Psoas muscle (tissue), 8 donors: Measurements from ENCODE around the gene CRYM. TPM values are rescaled to one million over a fixed set of nuclear protein-coding genes. Genes with fewer than 3 reads are reported as not detected.

Experiments used
- ATAC-seq, 4 donors: fragments of 200-7000 bp; cut with Tn5 transposase; one replicate each; pipeline ENCODE4 v1.9.1; 2020; ENCODE audit warnings: moderate library complexity in 3 of 4, mild to moderate bottlenecking in 2 of 4
- DNase-seq, 2 donors: peaks; one replicate each; pipeline ENCODE4 v3.0.0-alpha.2; 2020
- H3K27ac ChIP-seq: fragments of 200-600 bp; one replicate; pipeline ENCODE4 v1.8.0; 2022
- H3K27me3 ChIP-seq, 3 donors: fragments of 200-600 bp in 1 of 3; one replicate each; pipeline versions ENCODE4 v1.6.1 to v1.8.0; 2013 to 2022; ENCODE audit warnings: low read length in 2 of 3, mild to moderate bottlenecking in 2 of 3, moderate library complexity in 1 of 3; ENCODE audit not compliant: insufficient read depth in 3 of 3
- H3K36me3 ChIP-seq, 2 donors: fragments of 200-600 bp in 1 of 2; one replicate each; pipeline versions ENCODE4 v1.6.1 to v1.8.0; 2013 to 2022; ENCODE audit warnings: low read depth in 1 of 2, mild to moderate bottlenecking in 1 of 2, moderate library complexity in 1 of 2; ENCODE audit not compliant: insufficient read depth in 1 of 2
- H3K4me1 ChIP-seq: fragments of 200-600 bp; one replicate; pipeline ENCODE4 v1.8.0; 2022
- H3K4me3 ChIP-seq: fragments of 200-600 bp; one replicate; pipeline ENCODE4 v1.8.0; 2022; ENCODE audit warnings: mild to moderate bottlenecking
- H3K9me3 ChIP-seq: fragments of 200-600 bp; one replicate; pipeline ENCODE4 v1.8.0; 2022
- CTCF ChIP-seq: fragments of 200-600 bp; IDR thresholded peaks from one replicate; pipeline ENCODE4 v1.8.0; 2022; ENCODE audit warnings: antibody characterized with exemption
- whole genome bisulfite sequencing, 3 donors: extraction: QIAGEN DNeasy Blood & Tissue Kit; methylation state at CpG; one replicate each; pipeline versions ENCODE4 v1.1.6 to v1.1.7; 2013; 5-methylcytosine and 5-hydroxymethylcytosine counted together
- intact Hi-C, 2 donors: fragments of 100-400 bp; cut with DNase I; formaldehyde crosslinking; loops; one replicate each; pipeline versions ENCODE4 v1.11.0 to v1.14.2; 2022
- polyA plus RNA-seq, 3 donors: library from polyadenylated mRNA; stranded (reverse); fragments of 200-250 nt; gene quantifications; one replicate each; pipeline ENCODE4 v1.2.3, GENCODE V29; 2013
- total RNA-seq, 4 donors: library from RNA; stranded (reverse); fragmentation: NEBNext Ultra II Directional in 2 of 4; extraction: Animal tissue kit (Norgen Biotek cat#: 25700) in 2 of 4; gene quantifications; one replicate each; pipeline versions ENCODE4 v1.2.1 to v1.2.4, GENCODE V29; 2021 to 2023
- donor health status: healthy with polysubstance abuse.
- donor health status: DM: no; HTN: no; CAD: no; lungs with moderate emphysema.
- donor health status: Bipolar disorder and iron deficiency.
- donor health status: healthy.
- donor health status: DM: yes; HTN: yes; CAD: no.
- donor health status: DM: no; HTN: no; CAD: no.
- donor health status: DM: no; HTN: no; CAD: no.
- donor health status: DM: yes; HTN: yes; CAD: no.

Gene CRYM
- total and polyA plus RNA-seq, 7 donors = 0.25 to 33.4 (median 1.6) TPM

- no peak for DNase-seq
- no peak overlapping the region for H3K4me3 ChIP-seq
- WGBS, 3 donors = 52 to 55% (median 52%) methylated on average over 2 of the region's 2 CpGs
- ATAC-seq = no peak
- intact Hi-C loops = loop anchor here in 1 of 2 donors (5.0 kb wide), 2 partner anchors 92 to 122 kb away; partner anchors contain the start of gene LDAF1
- peaks cover 4% of the 10 kb centered on the region for H3K4me1 ChIP-seq
- TF ChIP-seq CTCF = no peak
- no peak overlapping the region for H3K27ac ChIP-seq
- H3K9me3 ChIP-seq = no peaks in the 10 kb centered on the region
- no peaks in the 10 kb centered on the region for H3K36me3 ChIP-seq
- peaks cover 0 to 35% (median 0%) of the 10 kb centered on the region in 3 donors for H3K27me3 ChIP-seq
These were observed 1.4 kb upstream of the CRYM start for GRCh38 chr16:21279501-21279900.

- 58 to 70% (median 68%) methylated on average over 17 of the region's 17 CpGs for WGBS, 3 donors
- no peaks in the 10 kb centered on the region for H3K36me3 ChIP-seq
- ATAC-seq (peak in 3 of 4 donors; percentile 12 to 65 (median 62)), DNase-seq (no peak)
- H3K4me1 ChIP-seq = peaks cover 4% of the 10 kb centered on the region
- intact Hi-C loops = loop anchor here in 1 of 2 donors (5.0 kb wide), 2 partner anchors 90 to 120 kb away; partner anchors contain the start of gene LDAF1
- H3K9me3 ChIP-seq = no peaks in the 10 kb centered on the region
- peaks cover 0 to 25% (median 0%) of the 10 kb centered on the region in 3 donors for H3K27me3 ChIP-seq
- H3K27ac ChIP-seq = peak overlapping the region; percentile 0
- TF ChIP-seq CTCF = no peak
- H3K4me3 ChIP-seq = peak overlapping the region; percentile 66
These were observed 804 bp downstream of the CRYM start for GRCh38 chr16:21277045-21277926.

- whole genome bisulfite sequencing, 3 donors = 71 to 81% (median 76%) methylated on average over 9 of the region's 9 CpGs
- H3K4me1 ChIP-seq = peaks cover 4% of the 10 kb centered on the region
- DNase-seq (no peak), ATAC-seq (no peak)
- no peak for TF ChIP-seq CTCF
- no peak overlapping the region for H3K27ac ChIP-seq
- no peaks in the 10 kb centered on the region for H3K36me3 ChIP-seq
- no peak overlapping the region for H3K4me3 ChIP-seq
- no peaks in the 10 kb centered on the region for H3K9me3 ChIP-seq
- intact Hi-C loops = loop anchor here in 1 of 2 donors (5.0 kb wide), 2 partner anchors 89 to 119 kb away; partner anchors contain the start of gene LDAF1
- peaks cover 0 to 21% (median 0%) of the 10 kb centered on the region in 3 donors for H3K27me3 ChIP-seq
These were observed 2.0 kb downstream of the CRYM start for GRCh38 chr16:21276090-21276489.

- H3K9me3 ChIP-seq = no peaks in the 10 kb centered on the region
- peaks cover 0 to 21% (median 0%) of the 10 kb centered on the region in 3 donors for H3K27me3 ChIP-seq
- H3K36me3 ChIP-seq = no peaks in the 10 kb centered on the region
- peaks cover 4% of the 10 kb centered on the region for H3K4me1 ChIP-seq
- 84 to 96% (median 92%) methylated on average over 3 of the region's 3 CpGs for WGBS, 3 donors
- no peak for TF ChIP-seq CTCF
- intact Hi-C loops = loop anchor here in 1 of 2 donors (5.0 kb wide), 2 partner anchors 88 to 118 kb away; partner anchors contain the start of gene LDAF1
- H3K27ac ChIP-seq = no peak overlapping the region
- no peak for ATAC-seq
- DNase-seq = no peak
- H3K4me3 ChIP-seq = no peak overlapping the region
These were observed 2.6 kb downstream of the CRYM start for GRCh38 chr16:21275529-21275928.
